ENCODE measurements around the gene PTPRC.

GRCh38 chr1:198682850-198683249 is 44.0 kb downstream of the PTPRC start:
- TF ChIP-seq, protein P1, sequence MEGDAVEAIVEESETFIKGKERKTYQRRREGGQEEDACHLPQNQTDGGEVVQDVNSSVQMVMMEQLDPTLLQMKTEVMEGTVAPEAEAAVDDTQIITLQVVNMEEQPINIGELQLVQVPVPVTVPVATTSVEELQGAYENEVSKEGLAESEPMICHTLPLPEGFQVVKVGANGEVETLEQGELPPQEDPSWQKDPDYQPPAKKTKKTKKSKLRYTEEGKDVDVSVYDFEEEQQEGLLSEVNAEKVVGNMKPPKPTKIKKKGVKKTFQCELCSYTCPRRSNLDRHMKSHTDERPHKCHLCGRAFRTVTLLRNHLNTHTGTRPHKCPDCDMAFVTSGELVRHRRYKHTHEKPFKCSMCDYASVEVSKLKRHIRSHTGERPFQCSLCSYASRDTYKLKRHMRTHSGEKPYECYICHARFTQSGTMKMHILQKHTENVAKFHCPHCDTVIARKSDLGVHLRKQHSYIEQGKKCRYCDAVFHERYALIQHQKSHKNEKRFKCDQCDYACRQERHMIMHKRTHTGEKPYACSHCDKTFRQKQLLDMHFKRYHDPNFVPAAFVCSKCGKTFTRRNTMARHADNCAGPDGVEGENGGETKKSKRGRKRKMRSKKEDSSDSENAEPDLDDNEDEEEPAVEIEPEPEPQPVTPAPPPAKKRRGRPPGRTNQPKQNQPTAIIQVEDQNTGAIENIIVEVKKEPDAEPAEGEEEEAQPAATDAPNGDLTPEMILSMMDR (IDR thresholded peaks at IDR 0.05), result no peak
- TF ChIP-seq POLR2A (IDR thresholded peaks at IDR 0.05), result no peak
